RWPE1 (cell line): ENCODE measurements around the gene POLA2.

Experiments used
- CTCF ChIA-PET: fragments of 350-600 bp; sonication (Branson Sonifier 250); formaldehyde crosslinking; extraction: SDS; loops from one replicate; lab custom pipeline; 2021; lab: Yijun Ruan, JAX
- POLR2A ChIA-PET: fragments of 400-600 bp; formaldehyde crosslinking; extraction: SDS; loops from one replicate; lab custom pipeline; 2020; ENCODE audit warnings: antibody characterized with exemption; ENCODE audit not compliant: low non-redundant PET; lab: Yijun Ruan, JAX
- DNase-seq: peaks from one replicate; pipeline ENCODE4 v3.0.0; 2012; ENCODE audit warnings: low spot score
- H3K27ac ChIP-seq: fragments of 450-650 bp; 2 replicates; pipeline ENCODE4 v1.5.1; 2017
- CTCF ChIP-seq: fragments of 450-650 bp; conservative IDR thresholded peaks from 2 replicates; pipeline ENCODE4 v1.5.1; 2017; ENCODE audit warnings: low read depth, mild to moderate bottlenecking

The POLA2 gene

DNA sequence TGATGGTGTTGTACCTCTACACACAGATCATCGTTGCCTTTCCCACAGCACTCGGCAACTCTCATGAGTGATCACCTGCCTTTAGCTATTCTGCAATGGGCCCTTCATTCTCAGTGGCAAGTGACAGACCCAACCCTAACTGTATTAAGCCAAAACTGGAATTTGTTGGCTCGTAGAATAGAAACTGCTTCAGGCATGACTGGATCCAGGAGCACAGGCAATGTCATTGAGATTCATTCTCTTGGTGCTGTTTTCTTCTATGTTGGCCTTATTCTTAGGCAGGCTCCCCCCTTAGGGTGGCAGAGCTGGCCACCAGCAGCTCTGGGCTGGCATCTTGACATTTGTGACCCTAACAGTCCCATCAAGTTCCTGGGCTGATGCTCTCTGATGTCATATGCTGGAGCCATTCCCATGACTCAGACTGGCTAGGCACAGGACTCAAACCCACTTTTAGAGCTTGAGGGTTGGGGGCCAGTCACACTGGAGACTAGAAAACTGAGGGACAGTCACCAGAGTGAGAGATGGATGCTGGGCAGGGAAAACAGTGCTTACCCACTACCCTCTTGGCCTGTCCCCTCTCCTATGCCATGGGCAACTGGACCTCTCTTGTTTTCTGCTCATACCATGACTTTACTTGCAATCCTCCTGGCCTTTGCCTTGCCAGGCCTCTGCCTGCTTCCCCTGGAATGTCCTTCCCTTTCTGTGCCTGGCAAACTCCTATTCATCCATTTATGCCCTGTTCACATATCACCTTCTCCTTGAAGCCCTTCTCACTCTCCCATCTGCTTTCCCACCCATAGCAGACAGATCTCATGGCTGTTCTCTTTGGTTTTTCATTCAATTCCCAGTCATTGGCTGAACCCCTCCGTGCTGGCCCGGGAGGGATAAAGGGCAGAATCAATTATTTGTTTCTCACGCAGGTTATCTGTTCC, 45.8 kb downstream of the POLA2 start:
- ChIA-PET POLR2A (interaction anchor here (0.6 kb wide), 1 partner anchor 188 kb away, joined by 3 read pairs; no protein-coding TSS in a partner anchor), CTCF (interaction anchor here (0.6 kb wide), 2 partner anchors 9 to 108 kb away, joined by 3 to 5 read pairs; no protein-coding TSS in a partner anchor)
- no peak for TF ChIP-seq CTCF
- H3K27ac ChIP-seq, result peak overlapping the region; percentile 97
- no peak for DNase-seq

- H3K27ac ChIP-seq, result peak overlapping the region; percentile 97
- CTCF ChIA-PET, result interaction anchor here (0.6 kb wide), 2 partner anchors 8 to 107 kb away, joined by 3 to 5 read pairs; no protein-coding TSS in a partner anchor
These were observed 46.6 kb downstream of the POLA2 start for GRCh38 chr11:65308281-65308891.

DNA sequence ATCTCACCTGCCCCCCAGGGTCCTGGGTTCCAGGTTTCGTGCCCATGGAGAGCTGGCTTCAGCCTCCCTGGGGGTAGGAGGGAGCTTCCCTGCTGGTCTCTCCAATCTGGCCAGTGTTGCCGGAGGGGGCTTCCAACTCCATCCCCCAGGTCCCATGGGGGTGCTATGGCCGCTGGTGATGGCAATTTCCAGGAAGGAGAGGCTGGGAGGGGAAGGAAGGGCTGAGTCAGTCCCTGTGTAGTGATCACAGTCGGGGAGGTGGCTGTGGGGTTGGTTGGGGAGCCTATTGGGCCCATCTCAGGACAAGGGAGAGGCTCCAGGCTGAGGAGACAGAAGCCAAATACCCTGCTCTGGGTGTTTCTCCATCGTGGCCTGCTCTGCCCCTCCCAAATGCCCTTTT, 47.2 kb downstream of the POLA2 start:
- ChIA-PET CTCF (no interaction called here), POLR2A (no interaction called here)
- no peak for DNase-seq
- TF ChIP-seq CTCF, result no peak
- peak overlapping the region; percentile 97 for H3K27ac ChIP-seq

More at GRCh38 chr11:65308281-65308891, 46.6 kb downstream of the POLA2 start:
- TF ChIP-seq CTCF, result no peak
- no peak for DNase-seq
- POLR2A ChIA-PET, result no interaction called here

- peak overlapping the region; percentile 97 for H3K27ac ChIP-seq
- DNase-seq, result no peak
- TF ChIP-seq CTCF, result no peak
- CTCF ChIA-PET, result interaction anchor here (1.4 kb wide), 1 partner anchor 20 kb away, joined by 6 read pairs; no protein-coding TSS in a partner anchor
- POLR2A ChIA-PET, result no interaction called here
These were observed 48.5 kb downstream of the POLA2 start for GRCh38 chr11:65310215-65310614.

- CTCF ChIA-PET, result interaction anchor here (1.4 kb wide), 1 partner anchor 19 kb away, joined by 6 read pairs; no protein-coding TSS in a partner anchor
- DNase-seq, result no peak
- no peak for TF ChIP-seq CTCF
- POLR2A ChIA-PET, result no interaction called here
- peak overlapping the region; percentile 97 for H3K27ac ChIP-seq
These were observed 49.0 kb downstream of the POLA2 start for GRCh38 chr11:65310736-65311135.

GRCh38 chr11:65311170-65311678, 49.5 kb downstream of the POLA2 start:
- H3K27ac ChIP-seq, result peak overlapping the region; percentile 97
- TF ChIP-seq CTCF, result no peak
- CTCF ChIA-PET, result interaction anchor here (1.4 kb wide), 1 partner anchor 19 kb away, joined by 6 read pairs; no protein-coding TSS in a partner anchor
- peak; percentile 36 for DNase-seq
- POLR2A ChIA-PET, result interaction anchor here (0.6 kb wide), 1 partner anchor 55 kb away, joined by 4 read pairs; no protein-coding TSS in a partner anchor
